Smooth muscle cell (in vitro differentiated cells): ENCODE measurements around the gene GOSR1. TPM values are rescaled to one million over a fixed set of nuclear protein-coding genes. Genes with fewer than 3 reads are reported as not detected.
"Not testable (repeated sequence)": the region's sequence is repeated elsewhere in the genome, so short reads cannot be mapped to it uniquely, and the experiment has no call there.

ENCODE experiments used
- DNase-seq: peaks from one replicate; lab custom pipeline; 2025; ENCODE audit not compliant: unreplicated experiment; lab: John Stamatoyannopoulos, UW
- H2AFZ ChIP-seq: fragments of 200-600 bp; sonication (generic); 2 replicates; pipeline ENCODE4 v1.6.0; 2016; ENCODE audit warnings: antibody characterized with exemption, low read depth, mild to moderate bottlenecking
- H3F3A ChIP-seq: fragments of 200-600 bp; sonication (generic); 2 replicates; pipeline ENCODE4 v1.6.0; 2017; ENCODE audit warnings: antibody characterized with exemption, low read depth
- H3K27ac ChIP-seq: fragments of 200-600 bp; sonication (generic); 2 replicates; pipeline ENCODE4 v1.5.1; 2016; ENCODE audit warnings: low read depth, mild to moderate bottlenecking
- H3K27me3 ChIP-seq: fragments of 200-600 bp; sonication (generic); 2 replicates; pipeline ENCODE4 v1.6.1; 2016; ENCODE audit warnings: low read depth, mild to moderate bottlenecking
- H3K36me3 ChIP-seq: fragments of 200-600 bp; sonication (generic); 2 replicates; pipeline ENCODE4 v1.5.1; 2016; ENCODE audit warnings: low read depth
- H3K4me1 ChIP-seq: fragments of 200-600 bp; sonication (generic); 2 replicates; pipeline ENCODE4 v1.5.1; 2016; ENCODE audit warnings: low read depth
- H3K4me2 ChIP-seq: fragments of 200-600 bp; sonication (generic); 2 replicates; pipeline ENCODE4 v1.6.0; 2016; ENCODE audit warnings: mild to moderate bottlenecking
- H3K4me3 ChIP-seq: fragments of 200-600 bp; sonication (generic); 2 replicates; pipeline ENCODE4 v1.5.1; 2016; ENCODE audit warnings: mild to moderate bottlenecking
- H3K79me2 ChIP-seq: fragments of 200-600 bp; sonication (generic); 2 replicates; pipeline ENCODE4 v1.6.0; 2016; ENCODE audit warnings: low read depth, mild to moderate bottlenecking
- H3K9ac ChIP-seq: fragments of 200-600 bp; sonication (generic); 2 replicates; pipeline ENCODE4 v1.6.0; 2016; ENCODE audit warnings: low read depth
- H3K9me3 ChIP-seq: fragments of 200-600 bp; sonication (generic); replicated peaks from 2 replicates; pipeline ENCODE4 v1.5.1; 2016; ENCODE audit warnings: low read depth
- H4K20me1 ChIP-seq: fragments of 200-600 bp; sonication (generic); 2 replicates; pipeline ENCODE4 v1.6.0; 2016; ENCODE audit warnings: low read depth
- CTCF ChIP-seq: fragments of 200-600 bp; sonication (generic); IDR thresholded peaks from 2 replicates; pipeline ENCODE4 v1.5.1; 2017; ENCODE audit warnings: borderline replicate concordance, mild to moderate bottlenecking, antibody characterized with exemption; ENCODE audit not compliant: insufficient read depth, poor library complexity, severe bottlenecking
- WGBS: methylation state at CpG from one replicate; pipeline ENCODE4 v1.1.7; 2016; ENCODE audit warnings: low lambda C conversion rate; 5-methylcytosine and 5-hydroxymethylcytosine counted together
- polyA plus RNA-seq: library from polyadenylated mRNA; unstranded; fragments of >200 nt; fragmentation: Nextera tagmentation; extraction: Ambion mirVana; gene quantifications from 2 replicates; pipeline ENCODE4 v1.2.1, GENCODE V29; 2016
- total RNA-seq: library from RNA; depleted of rRNA; stranded (reverse); fragments of >200 nt; gene quantifications from 2 replicates; pipeline ENCODE4 v1.2.3, GENCODE V29; 2014

The GOSR1 gene
- total and polyA plus RNA-seq, 2 experiments from 2014 or later = 48.3 to 81.0 TPM

DNA sequence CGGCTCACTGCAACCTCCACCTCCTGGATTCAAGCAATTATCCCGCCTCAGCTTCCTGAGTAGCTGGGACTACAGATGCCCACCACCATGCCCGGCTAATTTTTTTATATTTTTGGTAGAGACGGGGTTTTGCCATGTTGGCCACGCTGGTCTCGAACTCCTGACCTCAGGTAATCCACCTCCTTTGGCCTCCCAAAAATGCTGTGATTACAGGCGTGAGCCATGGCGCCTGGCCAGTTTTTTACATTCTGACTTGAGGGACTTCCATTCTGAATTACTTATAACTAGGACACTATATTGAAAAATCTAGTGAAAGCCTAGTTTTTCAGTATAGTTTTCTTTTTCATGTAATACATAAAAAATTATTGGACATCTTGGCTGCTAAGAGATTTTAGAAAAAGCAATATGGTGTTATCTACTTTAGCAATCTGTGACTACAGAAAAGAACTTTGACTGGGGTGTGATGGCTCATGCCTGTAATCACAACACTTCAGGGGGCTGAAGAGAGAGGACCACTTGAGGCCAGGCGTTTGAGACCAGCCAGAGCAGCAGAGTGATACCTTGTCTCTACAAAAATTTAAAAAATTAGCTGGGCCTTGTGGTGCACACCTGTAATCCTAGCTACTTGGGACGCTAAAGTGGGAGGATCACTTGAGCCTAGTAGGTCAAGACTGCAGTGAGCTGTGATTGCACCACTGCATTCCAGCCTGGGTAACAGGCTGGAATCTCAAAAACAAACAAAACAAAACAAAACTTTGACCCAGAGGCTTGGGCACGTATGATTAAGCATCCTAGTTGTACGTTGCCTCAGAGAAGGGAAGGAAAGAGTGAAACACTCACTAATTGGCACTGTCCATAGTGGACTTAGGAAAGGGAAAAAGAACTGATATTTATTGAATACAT lies 26.8 kb upstream of the GOSR1 start:
- H3K27ac ChIP-seq = no peak overlapping the region
- H3K79me2 ChIP-seq = peaks cover 4% of the 10 kb centered on the region
- no peaks in the 10 kb centered on the region for H3K27me3 ChIP-seq
- no peak overlapping the region for H2AFZ ChIP-seq
- H3K4me2 ChIP-seq = no peak overlapping the region
- WGBS = 93% methylated on average over 12 of the region's 12 CpGs
- peaks cover 6% of the 10 kb centered on the region for H3K36me3 ChIP-seq
- no peak overlapping the region for H3K4me3 ChIP-seq
- no peak overlapping the region for H3K9ac ChIP-seq
- no peak for TF ChIP-seq CTCF
- H3F3A ChIP-seq = no peaks in the 10 kb centered on the region
- H3K9me3 ChIP-seq = no peaks in the 10 kb centered on the region
- H3K4me1 ChIP-seq = no peaks in the 10 kb centered on the region
- H4K20me1 ChIP-seq = no peaks in the 10 kb centered on the region
- no peak for DNase-seq

GRCh38 chr17:30454635-30455034 lies 22.6 kb upstream of the GOSR1 start:
- Histone ChIP-seq H3K79me2 (no peaks in the 10 kb centered on the region), H3K4me3 (no peak overlapping the region), H3F3A (no peaks in the 10 kb centered on the region), H3K36me3 (peaks cover 4% of the 10 kb centered on the region), H3K4me2 (no peak overlapping the region), H3K9ac (no peak overlapping the region), H2AFZ (no peak overlapping the region), H3K27me3 (no peaks in the 10 kb centered on the region), H4K20me1 (no peaks in the 10 kb centered on the region), H3K4me1 (no peaks in the 10 kb centered on the region), H3K27ac (no peak overlapping the region), H3K9me3 (no peaks in the 10 kb centered on the region)
- TF ChIP-seq CTCF = no peak
- 92% methylated on average over 4 of the region's 4 CpGs for WGBS
- no peak for DNase-seq

DNA sequence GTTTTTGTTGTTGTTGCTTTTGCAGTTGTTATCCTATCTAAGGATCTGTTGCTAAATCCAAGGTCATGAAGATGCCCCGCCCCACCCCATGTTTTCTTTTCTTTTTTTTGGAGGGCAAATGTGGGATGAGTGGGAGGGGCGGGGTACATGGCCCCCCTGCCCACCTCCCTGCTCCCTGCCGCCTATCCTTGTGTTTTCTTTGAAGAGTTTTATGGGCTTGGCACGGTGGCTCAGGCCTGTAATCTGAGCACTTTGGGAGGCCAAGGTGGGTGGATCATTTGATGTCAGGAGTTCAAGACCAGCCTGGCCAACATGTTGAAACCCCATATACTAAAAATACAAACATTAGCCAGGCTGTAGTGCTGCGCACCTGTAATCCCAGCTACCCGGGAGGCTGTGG lies 18.8 kb upstream of the GOSR1 start:
- no peaks in the 10 kb centered on the region for H3K27me3 ChIP-seq
- H3F3A ChIP-seq = no peaks in the 10 kb centered on the region
- no peaks in the 10 kb centered on the region for H3K9me3 ChIP-seq
- H3K27ac ChIP-seq = no peak overlapping the region
- WGBS = 90% methylated on average over 6 of the region's 6 CpGs
- H3K4me2 ChIP-seq = no peak overlapping the region
- no peak overlapping the region for H2AFZ ChIP-seq
- H3K79me2 ChIP-seq = no peaks in the 10 kb centered on the region
- no peak overlapping the region for H3K9ac ChIP-seq
- no peak overlapping the region for H3K4me3 ChIP-seq
- TF ChIP-seq CTCF = no peak
- DNase-seq = no peak
- H3K4me1 ChIP-seq = no peaks in the 10 kb centered on the region
- H3K36me3 ChIP-seq = peaks cover 11% of the 10 kb centered on the region
- no peaks in the 10 kb centered on the region for H4K20me1 ChIP-seq

DNA sequence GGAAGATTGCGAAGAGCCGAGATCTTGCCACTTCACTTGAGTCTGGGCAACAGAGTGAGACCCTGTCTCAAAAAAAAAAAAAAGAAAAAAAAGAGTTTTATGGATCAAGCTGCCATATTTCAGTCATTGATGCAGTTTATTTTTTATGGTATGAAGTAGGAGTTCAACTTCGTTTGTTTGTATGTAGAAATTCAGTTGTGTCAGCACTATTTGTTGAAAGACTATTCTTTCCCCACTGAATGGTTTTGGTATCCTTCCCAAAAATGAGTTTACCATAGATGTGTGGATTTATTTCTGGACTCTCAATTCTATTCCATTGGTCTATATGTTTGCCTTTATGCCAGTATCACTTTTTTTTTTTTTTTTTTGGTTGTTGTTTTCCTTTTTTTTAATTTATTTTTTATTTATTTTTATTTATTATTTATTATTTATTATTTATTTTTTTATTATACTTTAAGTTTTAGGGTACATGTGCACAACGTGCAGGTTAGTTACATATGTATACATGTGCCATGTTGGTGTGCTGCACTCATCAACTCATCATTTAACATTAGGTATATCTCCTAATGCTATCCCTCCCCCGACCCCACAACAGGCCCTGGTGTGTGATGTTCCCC lies 18.3 kb upstream of the GOSR1 start:
- not testable (repeated sequence) for H2AFZ ChIP-seq, DNase-seq, H3K4me2 ChIP-seq, H3K4me3 ChIP-seq, H3K4me1 ChIP-seq, H3K79me2 ChIP-seq, H3K9me3 ChIP-seq, H3K27me3 ChIP-seq, H3K27ac ChIP-seq, H4K20me1 ChIP-seq, H3F3A ChIP-seq, H3K9ac ChIP-seq
- WGBS = 99% methylated on average over 5 of the region's 5 CpGs
- H3K36me3 ChIP-seq = peaks cover 11% of the 10 kb centered on the region
